DMS53 treated with DMSO at 0.1 percent for 48 hours (cell line): ENCODE results near the gene FRMD6.

Experiments
- DNase-seq: peaks from one replicate; lab custom pipeline; 2025; ENCODE audit not compliant: unreplicated experiment; lab: John Stamatoyannopoulos, UW

FRMD6 gene

DNA sequence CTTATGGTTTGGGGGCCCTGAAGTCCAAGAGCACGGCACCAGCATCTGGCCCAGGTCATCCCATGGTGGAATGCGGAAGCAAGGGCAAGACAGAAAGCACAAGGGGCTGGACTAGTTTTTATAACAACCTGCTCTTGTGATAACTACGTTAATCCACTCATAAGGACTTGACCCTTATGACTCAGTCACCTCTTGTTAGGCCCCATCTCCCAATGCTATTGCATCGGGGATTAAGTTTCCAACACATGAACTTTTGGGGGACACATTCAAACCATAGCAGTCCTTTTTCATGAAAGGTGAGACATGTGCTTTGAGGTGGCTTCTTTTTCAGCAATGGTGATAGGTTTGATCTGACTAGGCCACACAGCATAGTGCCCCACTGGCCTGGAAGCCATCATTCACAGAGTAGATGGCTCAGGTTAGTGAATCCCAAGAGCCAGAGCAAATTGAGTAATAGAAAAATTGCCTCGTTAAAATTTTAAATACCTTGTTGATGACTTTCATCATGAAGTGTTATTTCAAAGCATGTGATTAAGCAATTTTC is 12.1 kb downstream of the FRMD6 start:
- DNase-seq, result no peak

DNA sequence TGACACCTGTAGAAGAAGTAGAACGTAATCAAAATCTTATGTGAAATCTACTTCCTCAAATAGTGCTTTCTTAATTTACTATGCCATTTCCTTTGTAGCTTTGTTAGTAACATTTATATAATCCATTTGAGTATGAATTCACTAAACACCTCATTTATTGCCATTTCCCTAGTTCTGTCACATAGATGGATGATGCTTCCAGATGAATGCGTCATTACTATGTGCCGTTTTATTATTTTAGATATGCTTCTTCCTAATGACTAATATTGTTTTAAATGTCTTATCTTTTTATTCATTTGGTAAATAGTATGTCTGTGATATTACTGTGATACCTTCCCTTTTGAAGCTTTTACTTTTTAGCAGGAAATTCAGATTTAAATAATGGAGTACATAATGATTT is 14.4 kb downstream of the FRMD6 start:
- DNase-seq, result no peak

DNA sequence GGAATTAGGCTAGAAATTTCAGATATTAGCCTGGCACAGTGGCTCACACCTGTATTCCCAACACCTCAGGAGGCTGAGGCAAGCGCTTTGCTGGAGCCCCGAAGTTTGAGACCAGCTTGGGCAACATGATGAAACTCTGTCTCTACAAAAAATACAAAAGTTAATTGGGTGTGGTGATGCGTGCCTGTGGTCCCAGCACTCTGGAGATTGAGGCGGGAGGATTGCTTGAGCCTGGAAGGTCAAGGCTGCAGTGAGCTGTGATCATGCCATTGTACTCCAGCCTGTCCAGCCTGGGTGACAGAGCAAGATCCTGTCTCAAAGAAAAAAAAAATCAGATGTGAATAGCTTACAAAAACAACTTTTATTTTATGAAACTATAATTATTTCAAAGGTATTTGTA is 15.1 kb downstream of the FRMD6 start:
- DNase-seq, result no peak

DNA sequence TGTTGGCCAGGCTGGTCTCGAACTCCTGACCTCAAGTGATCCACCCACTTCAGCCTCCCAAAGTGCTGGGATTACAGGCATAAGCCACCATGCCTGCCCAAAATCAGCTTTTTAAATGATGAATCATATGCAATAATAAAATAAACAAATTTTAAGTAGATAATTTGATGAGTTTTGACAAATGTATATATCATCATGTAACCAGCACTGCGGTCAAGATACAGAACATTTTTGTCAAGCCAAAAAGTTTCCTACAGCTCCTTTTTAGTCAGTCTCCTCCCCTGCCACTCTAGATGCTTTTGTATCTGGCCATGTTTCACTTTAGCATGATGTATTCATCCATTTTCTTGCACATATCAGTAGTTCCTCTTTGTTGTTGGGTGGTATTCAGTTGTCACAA is 17.2 kb downstream of the FRMD6 start:
- DNase-seq, result no peak

DNA sequence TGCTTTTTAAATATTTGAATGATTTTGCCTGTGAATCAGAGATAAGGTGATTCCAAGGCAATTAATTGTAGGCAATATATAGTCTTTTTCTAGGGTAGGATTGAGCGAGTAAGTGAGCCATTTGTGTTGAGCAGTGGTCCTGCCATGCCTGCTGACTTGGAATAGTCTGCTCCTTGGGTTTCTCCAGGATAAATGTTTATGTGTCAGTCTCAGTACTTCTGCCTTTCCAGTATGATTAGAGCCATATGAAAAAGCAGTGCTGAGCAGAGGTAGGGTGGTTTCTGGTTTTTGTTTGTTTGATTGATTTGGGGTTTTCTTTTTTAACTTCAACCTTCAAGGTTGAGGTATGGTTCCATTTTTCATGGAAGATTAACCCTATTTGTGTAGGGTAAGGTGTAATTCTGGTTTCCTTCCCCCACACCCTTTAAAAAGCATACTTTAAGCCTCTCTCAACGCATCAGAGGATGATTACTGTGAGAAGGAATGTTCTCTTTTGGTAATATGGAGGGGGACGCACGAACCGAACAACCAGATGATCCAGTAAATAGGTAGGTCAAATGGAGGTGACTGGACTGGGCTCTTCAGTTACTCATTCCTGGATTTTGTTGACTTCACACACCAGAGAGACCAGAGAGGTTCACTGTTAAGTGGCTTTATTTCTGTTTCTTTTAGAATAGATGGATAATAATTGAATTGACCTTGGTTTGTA is 22.7 kb downstream of the FRMD6 start:
- no peak for DNase-seq

DNA sequence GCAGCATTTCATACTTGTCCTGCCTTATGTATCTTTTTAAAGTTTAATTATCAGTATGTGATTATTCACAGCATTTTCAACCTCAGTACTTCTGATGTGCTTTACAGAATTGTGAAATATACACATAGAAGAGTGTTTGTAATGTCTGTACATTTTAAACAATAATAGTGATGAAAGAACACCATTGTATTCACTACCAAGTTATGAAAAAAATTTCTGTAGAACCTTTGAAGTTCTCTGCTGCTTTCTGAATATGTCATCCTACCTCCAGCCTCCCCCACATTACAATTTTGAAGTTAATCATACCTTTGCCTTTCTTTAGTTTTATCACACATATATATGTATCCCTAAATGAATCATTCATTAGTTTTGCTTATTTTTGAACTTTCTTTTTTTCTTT is 24.8 kb downstream of the FRMD6 start:
- DNase-seq, result no peak

DNA sequence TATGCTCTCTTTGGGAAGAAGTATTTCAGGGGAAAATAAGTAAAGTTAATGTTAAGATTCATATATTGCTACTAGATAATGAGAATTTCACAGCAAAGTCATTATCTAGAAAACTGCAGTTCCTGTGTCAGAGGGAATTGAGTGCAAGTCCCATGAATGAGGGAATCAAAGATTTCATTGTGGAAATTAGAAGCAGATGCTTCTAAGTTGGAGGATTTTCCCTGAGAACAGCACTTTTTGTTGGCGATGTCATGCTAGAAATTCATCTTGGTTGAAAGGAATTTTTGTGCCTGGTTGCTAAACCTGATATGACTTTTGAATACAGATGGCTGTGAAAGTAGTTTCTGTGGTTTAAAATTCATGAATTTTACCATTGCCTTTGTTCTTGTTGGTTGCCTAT is 25.6 kb downstream of the FRMD6 start:
- no peak for DNase-seq

DNA sequence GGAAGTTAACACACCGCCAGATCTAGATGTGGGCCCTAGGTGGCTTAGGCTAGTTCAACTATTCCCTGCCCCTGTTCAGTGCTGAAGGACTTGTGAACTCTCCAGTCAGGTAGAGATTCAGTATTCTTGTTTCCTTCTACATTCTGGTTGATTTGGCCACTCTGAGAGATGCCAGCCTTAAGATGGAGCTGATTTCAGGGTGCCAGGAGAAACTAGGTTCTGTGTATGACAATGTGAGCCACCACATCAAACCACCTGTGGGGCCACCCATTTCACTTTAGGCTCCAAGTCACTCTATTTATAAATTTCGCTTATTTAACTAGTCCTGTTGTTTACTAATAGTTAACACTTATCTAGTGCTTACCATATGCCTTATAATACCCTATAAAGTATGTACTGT is 26.0 kb downstream of the FRMD6 start:
- no peak for DNase-seq

DNA sequence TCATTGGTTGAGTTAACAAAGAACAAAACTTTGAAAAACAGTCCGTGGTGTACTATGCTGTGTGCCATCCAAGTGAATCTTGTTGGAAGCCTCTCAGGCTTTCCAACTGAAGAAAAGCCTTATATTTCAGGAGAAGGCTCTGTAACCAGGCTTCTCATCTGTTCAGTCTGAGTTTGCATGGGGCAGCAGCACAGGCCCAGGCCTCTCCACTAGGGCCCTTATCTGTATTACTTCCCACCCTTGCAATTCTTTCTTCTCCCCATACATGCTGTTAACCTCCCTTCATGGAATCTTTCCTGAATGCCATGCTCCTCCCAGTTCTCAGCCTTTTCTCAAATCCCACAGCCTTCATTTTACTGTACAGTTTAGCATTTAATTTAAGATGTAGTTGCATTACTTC is 28.3 kb downstream of the FRMD6 start:
- no peak for DNase-seq

DNA sequence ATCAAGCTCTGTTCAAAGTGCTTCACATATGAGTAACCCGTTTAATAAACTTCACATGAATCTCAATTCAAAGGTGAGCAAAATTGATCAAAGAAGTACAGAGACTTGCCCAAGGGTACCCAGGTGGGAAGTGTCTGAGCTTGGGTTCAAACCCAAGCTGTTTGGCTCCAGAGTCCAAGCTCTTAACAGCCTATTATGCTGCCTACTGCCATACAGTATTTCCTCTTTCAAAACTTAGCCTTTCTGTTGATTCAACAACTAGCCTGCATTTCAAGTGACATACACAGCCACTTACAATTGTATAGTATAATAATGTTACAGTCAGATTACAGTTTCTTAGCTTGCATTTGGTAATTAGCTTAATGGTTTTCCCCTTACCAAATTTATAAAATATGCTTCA is 29.7 kb downstream of the FRMD6 start:
- DNase-seq, result no peak

DNA sequence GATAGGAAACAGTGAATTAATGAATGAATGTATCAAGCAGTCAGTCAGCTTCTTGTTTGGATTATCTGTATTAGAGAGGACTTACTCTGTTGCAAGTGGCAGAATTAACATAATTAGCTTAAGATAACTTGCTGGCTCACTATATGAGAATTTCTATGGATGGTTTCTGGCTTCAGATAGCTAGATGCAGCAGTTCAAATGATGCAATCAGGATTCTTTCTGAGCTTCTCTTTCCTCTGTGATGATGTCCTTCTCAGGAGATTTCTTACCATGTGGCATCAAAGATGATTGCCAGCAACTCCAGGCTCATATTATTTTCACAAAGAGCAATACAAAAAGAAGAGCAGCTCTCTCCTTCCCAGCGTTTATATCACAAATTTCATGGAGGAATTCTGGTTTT is 30.7 kb downstream of the FRMD6 start:
- DNase-seq, result no peak

DNA sequence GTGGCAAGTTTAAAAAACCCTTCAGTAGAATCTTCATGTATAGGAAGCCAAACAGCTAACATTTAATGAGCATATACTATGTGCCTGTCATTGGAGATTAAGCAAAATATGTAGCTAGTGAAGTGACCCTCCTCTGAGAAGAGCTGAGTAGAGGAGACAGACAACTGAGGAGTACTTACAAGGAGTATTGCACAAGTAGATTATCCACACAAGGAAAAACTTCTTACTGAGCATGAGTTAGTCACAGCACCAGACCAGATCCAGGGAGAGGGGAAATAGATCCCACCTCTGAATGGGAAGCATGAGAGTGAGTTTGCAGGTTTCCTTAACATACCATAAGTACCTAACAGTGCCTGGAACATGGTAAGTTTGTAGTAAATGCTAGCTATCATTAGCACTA is 33.0 kb downstream of the FRMD6 start:
- no peak for DNase-seq

DNA sequence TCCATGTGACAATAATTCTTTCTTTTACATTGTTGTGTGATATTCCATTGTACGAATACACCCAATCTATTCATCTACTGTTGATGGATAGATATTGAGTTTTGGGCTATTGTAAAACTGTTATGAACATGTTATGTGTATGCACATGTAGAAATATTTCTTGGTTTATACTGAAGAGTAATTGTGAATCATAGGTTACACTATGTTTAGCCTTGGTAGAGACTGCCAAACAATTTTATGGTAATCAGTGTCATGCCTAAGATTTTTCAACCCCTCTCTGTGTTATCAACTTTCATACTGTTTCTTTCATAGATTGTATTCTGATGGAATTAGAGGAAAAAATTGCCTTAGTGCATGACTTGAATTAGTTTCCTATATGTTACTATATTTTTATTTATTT is 39.5 kb downstream of the FRMD6 start:
- DNase-seq, result no peak

DNA sequence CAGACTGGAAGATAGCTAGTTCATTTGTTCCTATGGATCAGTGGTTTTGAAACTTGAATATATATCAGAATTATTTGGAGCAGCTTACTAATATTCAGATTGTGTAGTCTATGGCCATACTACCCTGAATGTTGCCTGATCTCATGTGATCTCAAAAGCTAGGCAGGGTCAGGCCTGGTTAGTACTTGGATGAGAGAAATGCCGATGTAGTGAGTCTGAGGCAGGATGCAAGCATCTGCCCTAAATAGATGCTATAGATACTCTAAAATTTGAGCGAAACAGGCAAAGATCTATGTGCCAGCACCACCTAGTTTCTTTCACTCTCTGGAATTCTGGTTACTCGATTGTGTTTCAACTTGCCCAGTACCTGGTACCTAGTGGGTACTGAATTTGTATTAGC is 40.9 kb downstream of the FRMD6 start:
- DNase-seq, result no peak

DNA sequence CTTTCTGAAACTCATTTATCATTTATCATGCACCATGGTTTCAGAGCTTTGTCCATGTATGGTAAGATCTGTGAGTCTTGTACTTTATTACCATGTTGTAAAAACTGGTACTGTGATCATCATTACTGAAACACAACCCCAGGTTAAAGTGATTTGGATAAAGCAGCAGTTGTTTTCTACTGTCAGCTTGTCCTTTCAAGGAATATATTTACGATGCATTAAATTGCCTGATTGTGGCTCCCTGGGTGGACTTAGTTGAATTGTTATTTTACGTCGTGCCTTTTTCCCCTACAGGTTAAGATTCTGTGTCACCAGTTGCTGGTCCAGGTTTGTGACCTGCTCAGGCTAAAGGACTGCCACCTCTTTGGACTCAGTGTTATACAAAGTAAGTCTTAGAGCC is 46.1 kb downstream of the FRMD6 start:
- DNase-seq, result no peak

DNA sequence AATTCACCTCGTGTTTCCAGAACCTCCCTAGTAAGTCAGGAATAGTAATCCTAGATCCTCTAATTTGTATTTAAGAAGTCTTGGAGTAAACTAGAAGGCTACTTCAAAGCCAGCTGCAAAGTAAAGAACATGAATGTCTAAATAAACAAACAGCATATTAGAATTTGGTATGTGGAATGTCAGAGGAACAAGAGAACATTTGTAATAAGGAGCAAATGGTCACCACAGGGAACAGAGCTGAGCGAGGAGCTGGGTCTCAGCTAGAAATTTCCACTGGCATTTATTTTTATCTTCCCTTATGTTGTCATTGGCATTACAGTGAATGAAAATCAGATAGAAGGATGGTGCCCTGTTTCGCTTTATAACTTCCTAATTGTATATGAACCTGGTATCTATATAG is 50.2 kb downstream of the FRMD6 start:
- no peak for DNase-seq

DNA sequence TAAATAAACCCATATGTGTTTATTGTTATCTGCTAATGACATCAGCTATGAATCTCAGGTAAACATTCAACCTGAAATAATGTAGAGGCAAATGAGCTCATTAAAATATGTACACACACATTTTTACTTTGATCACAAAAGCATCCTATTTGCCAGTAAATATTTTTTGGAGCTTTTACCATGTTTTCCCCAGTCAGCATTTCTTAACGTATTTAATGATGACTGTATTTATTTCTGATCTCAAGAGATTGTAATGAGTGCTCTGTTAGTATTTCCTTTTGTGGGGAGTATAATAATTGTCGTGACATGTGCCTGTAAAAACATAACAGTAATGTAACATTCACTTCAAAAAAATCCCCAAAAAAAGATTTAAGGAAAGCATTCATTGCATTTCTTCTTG is 52.1 kb downstream of the FRMD6 start:
- no peak for DNase-seq

DNA sequence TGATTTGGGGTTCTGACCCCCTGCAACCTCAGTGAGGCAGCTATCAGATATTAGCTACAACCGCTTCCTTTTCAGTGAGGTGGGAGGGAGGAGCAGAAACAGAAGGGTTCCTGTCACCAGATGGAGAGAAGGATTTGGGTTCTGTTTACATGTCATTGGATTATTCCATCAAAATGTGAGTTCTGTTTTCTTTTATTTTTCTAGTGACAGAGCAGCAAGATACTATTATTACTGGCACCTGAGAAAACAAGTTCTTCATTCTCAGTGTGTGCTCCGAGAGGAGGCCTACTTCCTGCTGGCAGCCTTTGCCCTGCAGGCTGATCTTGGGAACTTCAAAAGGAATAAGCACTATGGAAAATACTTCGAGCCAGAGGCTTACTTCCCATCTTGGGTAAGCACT is 52.8 kb downstream of the FRMD6 start:
- no peak for DNase-seq

DNA sequence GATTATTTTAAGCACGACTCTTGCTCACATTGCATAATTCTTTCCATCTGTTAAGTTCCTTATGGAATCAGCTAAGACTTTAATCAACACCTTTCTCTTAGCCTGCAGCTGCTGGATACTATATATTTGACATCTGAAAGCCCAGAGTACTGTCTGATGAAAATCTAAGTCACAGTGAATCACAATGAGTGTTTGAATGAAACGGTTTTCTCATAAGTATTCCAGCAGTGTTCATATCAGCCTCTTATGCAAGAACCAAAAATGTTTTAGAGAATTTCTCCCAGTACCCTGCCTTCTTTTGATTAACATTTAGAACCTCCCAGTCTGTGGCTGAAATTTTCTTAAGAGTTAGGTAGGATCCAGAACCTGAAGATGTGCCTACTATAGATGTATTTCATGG is 55.6 kb downstream of the FRMD6 start:
- no peak for DNase-seq

DNA sequence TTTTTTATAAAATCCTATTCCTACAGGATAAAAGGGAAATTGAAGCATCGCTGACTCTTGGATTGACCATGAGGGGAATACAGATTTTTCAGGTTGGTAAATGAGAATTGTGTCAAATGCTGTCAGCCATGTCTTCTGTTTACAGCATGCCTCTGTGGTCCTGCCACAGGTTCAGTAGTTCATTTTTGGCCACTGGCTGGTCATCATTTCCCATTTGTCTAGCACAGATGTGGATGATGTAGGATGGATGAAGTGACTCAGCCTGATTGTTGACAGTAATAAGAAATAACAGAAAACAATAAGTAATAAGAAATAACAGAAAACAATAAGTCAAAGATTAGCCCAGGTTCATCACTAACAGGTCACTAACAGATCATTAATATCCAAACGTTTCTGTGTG is 59.8 kb downstream of the FRMD6 start:
- no peak for DNase-seq

DNA sequence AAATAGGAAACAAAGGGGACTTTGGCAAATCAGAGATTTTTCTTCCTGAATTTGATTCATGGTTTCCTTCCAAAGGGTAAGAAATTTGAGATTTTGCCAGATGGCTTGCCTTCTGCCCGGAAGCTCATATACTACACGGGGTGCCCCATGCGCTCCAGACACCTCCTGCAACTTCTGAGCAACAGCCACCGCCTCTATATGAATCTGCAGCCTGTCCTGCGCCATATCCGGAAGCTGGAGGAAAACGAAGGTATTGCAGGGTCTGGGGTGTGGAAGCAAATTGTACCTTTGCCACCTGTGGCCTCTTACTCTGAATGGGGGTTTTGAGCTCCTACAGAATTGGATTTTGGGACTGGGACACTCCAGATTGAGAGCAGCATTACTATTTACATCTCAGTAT is 63.5 kb downstream of the FRMD6 start:
- no peak for DNase-seq

DNA sequence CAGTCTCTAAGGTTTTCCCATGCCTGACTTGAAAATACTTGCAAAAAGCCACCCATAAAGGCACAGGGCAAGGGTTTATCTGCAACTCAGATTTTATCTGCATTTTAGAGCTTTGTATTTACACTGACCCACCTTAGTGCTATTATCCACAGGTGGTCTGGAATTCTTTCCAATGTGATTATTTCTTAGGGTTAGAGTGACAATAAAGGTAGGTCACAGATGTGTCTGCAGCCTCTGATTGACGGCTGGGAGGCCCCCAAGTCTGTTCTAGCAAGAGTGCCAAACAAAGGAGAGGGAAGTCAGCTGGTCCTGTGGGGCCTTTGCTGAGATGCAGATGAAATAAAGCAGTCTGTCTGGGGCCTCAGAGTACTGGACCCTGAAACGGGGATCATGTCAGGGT is 64.0 kb downstream of the FRMD6 start:
- DNase-seq, result no peak

DNA sequence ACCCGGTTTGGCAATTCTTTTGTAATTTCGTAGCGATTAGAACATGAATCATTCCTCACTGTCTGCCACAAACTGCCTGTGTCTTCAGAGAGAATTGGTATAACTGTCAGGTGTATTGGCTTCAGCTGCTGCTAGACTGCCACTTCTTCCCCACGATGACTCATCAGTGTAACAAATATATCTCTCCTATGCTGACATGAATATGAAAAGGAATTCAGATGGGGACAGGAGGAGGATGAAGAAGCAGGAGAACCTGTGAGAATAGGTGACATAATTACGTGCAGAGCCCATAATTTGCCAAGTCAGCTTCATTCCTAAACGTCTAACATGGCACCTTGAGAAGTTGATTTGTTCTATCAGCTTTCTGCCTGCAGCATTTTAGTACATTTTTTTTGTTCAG is 64.9 kb downstream of the FRMD6 start:
- peak; percentile 64 for DNase-seq
